Tibial nerve (tissue), 4 donors: ENCODE results near the gene HEATR9. TPM values are rescaled to one million over a fixed set of nuclear protein-coding genes. Genes with fewer than 3 reads are reported as not detected.

Source experiments
- DNase-seq, 2 donors: peaks; one replicate each; pipeline ENCODE4 v3.0.0-alpha.2; 2019; ENCODE audit warnings: low spot score in 2 of 2
- H3K27ac ChIP-seq, 4 donors: fragments of 200-600 bp; sonication (generic) in 3 of 4; one replicate each; pipeline ENCODE4 v1.5.1; 2017 to 2019; ENCODE audit warnings: mild to moderate bottlenecking in 1 of 4
- H3K27me3 ChIP-seq, 2 donors: fragments of 200-600 bp; sonication (generic) in 1 of 2; one replicate each; pipeline versions ENCODE4 v1.5.1 to v1.6.0; 2017 to 2019
- H3K36me3 ChIP-seq, 3 donors: fragments of 200-600 bp; sonication (generic); one replicate each; pipeline ENCODE4 v1.5.1; 2018 to 2019
- H3K4me1 ChIP-seq, 4 donors: fragments of 200-600 bp; sonication (generic) in 3 of 4; one replicate each; pipeline ENCODE4 v1.5.1; 2017 to 2019
- H3K4me3 ChIP-seq, 4 donors: fragments of 200-600 bp; sonication (generic) in 3 of 4; one replicate each; pipeline ENCODE4 v1.5.1; 2017 to 2019; ENCODE audit warnings: mild to moderate bottlenecking in 1 of 4, moderate library complexity in 1 of 4
- H3K9me3 ChIP-seq, 4 donors: fragments of 200-600 bp; sonication (generic) in 3 of 4; one replicate each; pipeline ENCODE4 v1.5.1; 2017 to 2019
- EP300 ChIP-seq, 2 donors: sonication (generic); formaldehyde crosslinking; IDR thresholded peaks; one replicate each; pipeline ENCODE4 v1.6.1; 2017; ENCODE audit warnings: antibody characterized with exemption in 2 of 2, mild to moderate bottlenecking in 1 of 2
- POLR2A ChIP-seq, 2 donors: fragments of 450-650 bp; IDR thresholded peaks; one replicate each; pipeline ENCODE4 v1.6.1; 2017; ENCODE audit warnings: antibody characterized with exemption in 2 of 2, mild to moderate bottlenecking in 2 of 2, moderate library complexity in 2 of 2
- WGBS, 2 donors: methylation state at CpG; one replicate each; pipeline ENCODE4 v1.1.5; 2018; 5-methylcytosine and 5-hydroxymethylcytosine counted together
- total RNA-seq, 4 donors: library from RNA; depleted of rRNA; stranded (reverse); fragments of >200 nt; gene quantifications; one replicate each; pipeline ENCODE4 v1.1.0, GENCODE V29; 2016
- TF ChIP-seq, protein P1 (sequence below), 5 experiments: fragments of 200-600 bp in 3 of 5; fragments of 450-650 bp in 2 of 5; sonication (generic) in 3 of 5; IDR thresholded peaks; one replicate each; pipeline ENCODE4 v1.5.1; 2016 to 2019; ENCODE audit warnings: antibody characterized with exemption in 5 of 5, mild to moderate bottlenecking in 3 of 5, moderate library complexity in 2 of 5

The HEATR9 gene
- total RNA-seq, 4 donors from 2014 or later, result not detected

- Histone ChIP-seq H3K27me3 (no peaks in the 10 kb centered on the region), H3K36me3 (no peaks in the 10 kb centered on the region), H3K27ac (no peak overlapping the region), H3K4me1 (peaks cover 0 to 9% (median 0%) of the 10 kb centered on the region in 4 donors), H3K4me3 (no peak overlapping the region), H3K9me3 (no peaks in the 10 kb centered on the region)
- TF ChIP-seq POLR2A (IDR thresholded peaks at IDR 0.05) (no peak), EP300 (IDR thresholded peaks at IDR 0.05) (no peak)
- TF ChIP-seq, protein P1, sequence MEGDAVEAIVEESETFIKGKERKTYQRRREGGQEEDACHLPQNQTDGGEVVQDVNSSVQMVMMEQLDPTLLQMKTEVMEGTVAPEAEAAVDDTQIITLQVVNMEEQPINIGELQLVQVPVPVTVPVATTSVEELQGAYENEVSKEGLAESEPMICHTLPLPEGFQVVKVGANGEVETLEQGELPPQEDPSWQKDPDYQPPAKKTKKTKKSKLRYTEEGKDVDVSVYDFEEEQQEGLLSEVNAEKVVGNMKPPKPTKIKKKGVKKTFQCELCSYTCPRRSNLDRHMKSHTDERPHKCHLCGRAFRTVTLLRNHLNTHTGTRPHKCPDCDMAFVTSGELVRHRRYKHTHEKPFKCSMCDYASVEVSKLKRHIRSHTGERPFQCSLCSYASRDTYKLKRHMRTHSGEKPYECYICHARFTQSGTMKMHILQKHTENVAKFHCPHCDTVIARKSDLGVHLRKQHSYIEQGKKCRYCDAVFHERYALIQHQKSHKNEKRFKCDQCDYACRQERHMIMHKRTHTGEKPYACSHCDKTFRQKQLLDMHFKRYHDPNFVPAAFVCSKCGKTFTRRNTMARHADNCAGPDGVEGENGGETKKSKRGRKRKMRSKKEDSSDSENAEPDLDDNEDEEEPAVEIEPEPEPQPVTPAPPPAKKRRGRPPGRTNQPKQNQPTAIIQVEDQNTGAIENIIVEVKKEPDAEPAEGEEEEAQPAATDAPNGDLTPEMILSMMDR (IDR thresholded peaks at IDR 0.05), result no peak
- 88 to 94% methylated on average over 7 of the region's 7 CpGs for WGBS, 2 donors
- no peak for DNase-seq
Measured at GRCh38 chr17:35894206-35894605, 25.5 kb upstream of the HEATR9 start.

GRCh38 chr17:35893751-35894150 is 25.1 kb upstream of the HEATR9 start:
- Histone ChIP-seq H3K9me3 (no peaks in the 10 kb centered on the region), H3K4me3 (no peak overlapping the region), H3K4me1 (peaks cover 0 to 9% (median 0%) of the 10 kb centered on the region in 4 donors), H3K36me3 (no peaks in the 10 kb centered on the region), H3K27ac (no peak overlapping the region), H3K27me3 (no peaks in the 10 kb centered on the region)
- DNase-seq, result no peak
- 84 to 97% methylated on average over 4 of the region's 4 CpGs for WGBS, 2 donors
- TF ChIP-seq POLR2A (IDR thresholded peaks at IDR 0.05) (no peak), EP300 (IDR thresholded peaks at IDR 0.05) (no peak)
- TF ChIP-seq, protein P1 (IDR thresholded peaks at IDR 0.05), result no peak

DNA sequence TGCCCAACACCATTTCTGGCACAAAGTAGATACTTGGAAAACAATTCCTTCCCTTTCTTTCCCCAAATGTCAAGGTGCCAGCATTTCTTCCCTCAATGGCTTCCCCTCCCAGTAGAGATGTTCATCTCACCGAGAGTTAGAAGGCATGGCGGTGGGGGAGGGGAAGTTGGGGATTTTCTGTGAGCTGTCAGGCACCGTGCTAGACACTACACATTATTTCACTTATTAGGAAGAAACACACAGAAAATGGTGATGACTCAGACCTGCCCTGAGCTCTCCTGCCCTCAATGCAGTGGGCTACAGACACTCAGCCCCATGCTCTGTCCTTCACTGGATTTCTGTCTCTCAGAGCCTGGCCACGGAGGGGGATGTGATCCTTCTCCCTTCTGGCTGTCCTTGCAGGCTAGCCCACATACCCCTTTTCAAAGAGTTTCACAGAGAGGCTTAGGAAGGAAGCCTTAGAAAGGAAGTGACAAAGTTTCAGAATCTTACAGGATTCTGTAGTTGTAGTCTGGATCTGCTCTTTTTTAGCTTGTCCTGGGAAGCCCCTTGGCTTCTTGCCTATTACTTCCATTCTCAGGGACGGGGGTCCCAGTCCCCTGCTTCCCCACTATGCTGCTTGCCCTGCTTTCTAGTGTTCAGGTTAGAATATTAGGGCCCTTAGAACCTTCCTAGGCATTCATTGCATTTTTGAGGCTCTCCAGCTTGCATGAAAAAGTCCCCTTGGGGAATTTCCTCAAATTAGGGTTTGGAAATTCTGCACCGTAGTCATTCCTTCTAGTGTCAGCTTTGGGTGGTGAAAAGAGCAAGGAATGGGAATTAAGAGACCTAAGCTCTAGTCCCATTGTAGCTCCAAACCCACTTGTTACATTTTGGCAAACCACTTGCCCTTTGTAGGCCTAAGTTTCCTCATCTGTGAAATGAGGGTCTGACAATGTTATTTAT is 23.7 kb upstream of the HEATR9 start:
- no peak for DNase-seq
- no peaks in the 10 kb centered on the region for H3K27me3 ChIP-seq
- peaks cover 0 to 9% (median 0%) of the 10 kb centered on the region in 4 donors for H3K4me1 ChIP-seq
- H3K27ac ChIP-seq, result no peak overlapping the region
- no peaks in the 10 kb centered on the region for H3K36me3 ChIP-seq
- no peaks in the 10 kb centered on the region for H3K9me3 ChIP-seq
- no peak for TF ChIP-seq EP300 (IDR thresholded peaks at IDR 0.05)
- TF ChIP-seq, protein P1 (IDR thresholded peaks at IDR 0.05), result no peak
- no peak for TF ChIP-seq POLR2A (IDR thresholded peaks at IDR 0.05)
- no peak overlapping the region for H3K4me3 ChIP-seq
- 44 to 52% methylated on average over 6 of the region's 6 CpGs for WGBS, 2 donors

DNA sequence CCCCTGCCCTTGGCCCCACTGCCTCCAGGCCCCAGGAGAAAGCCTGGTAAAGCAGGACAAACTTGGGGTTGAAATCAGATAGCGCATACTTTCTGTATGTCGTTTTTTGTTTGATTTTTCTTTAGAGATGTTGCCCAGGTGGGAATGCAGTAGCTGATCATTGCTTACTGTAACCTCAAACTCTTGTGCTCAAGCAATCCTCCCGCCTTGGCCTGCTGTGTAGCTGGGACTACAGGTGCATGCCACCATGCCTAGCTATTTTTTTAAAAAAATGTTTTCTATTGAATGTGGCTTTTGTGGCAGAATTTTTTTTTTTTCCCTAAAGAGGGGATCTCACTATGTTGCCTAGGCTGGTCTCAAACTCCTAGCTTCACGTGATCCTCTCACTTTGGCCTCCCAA is 22.6 kb upstream of the HEATR9 start:
- TF ChIP-seq, protein P1 (IDR thresholded peaks at IDR 0.05), result no peak
- TF ChIP-seq EP300 (IDR thresholded peaks at IDR 0.05), result no peak
- TF ChIP-seq POLR2A (IDR thresholded peaks at IDR 0.05), result no peak
- no peak for DNase-seq
- Histone ChIP-seq H3K27ac (no peak overlapping the region), H3K4me1 (peaks cover 0 to 9% (median 0%) of the 10 kb centered on the region in 4 donors), H3K4me3 (no peak overlapping the region), H3K36me3 (no peaks in the 10 kb centered on the region), H3K9me3 (no peaks in the 10 kb centered on the region), H3K27me3 (no peaks in the 10 kb centered on the region)
- 83 to 91% methylated on average over 4 of the region's 4 CpGs for WGBS, 2 donors

DNA sequence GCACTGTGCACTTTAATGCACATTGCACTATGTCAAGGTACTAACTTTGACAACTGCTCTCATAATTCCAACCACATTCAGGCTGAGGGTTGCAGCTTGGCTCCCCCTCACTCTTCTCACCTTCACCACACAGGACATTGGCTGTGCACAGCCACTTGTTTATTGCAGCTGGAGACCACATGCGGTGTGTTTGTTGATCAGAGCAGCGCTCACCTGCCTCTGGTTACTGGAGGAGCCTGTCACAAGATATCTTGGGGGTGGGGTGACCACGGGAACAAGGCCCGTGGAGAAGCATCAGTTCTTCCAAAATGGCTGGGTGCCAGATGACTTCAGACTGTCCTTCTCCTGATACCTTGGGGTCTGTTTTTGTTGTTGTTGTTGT is 22.1 kb upstream of the HEATR9 start:
- TF ChIP-seq POLR2A (IDR thresholded peaks at IDR 0.05) (no peak), EP300 (IDR thresholded peaks at IDR 0.05) (no peak)
- TF ChIP-seq, protein P1 (IDR thresholded peaks at IDR 0.05), result no peak
- Histone ChIP-seq H3K36me3 (no peaks in the 10 kb centered on the region), H3K27me3 (no peaks in the 10 kb centered on the region), H3K9me3 (no peaks in the 10 kb centered on the region), H3K27ac (no peak overlapping the region), H3K4me1 (peaks cover 0 to 9% (median 0%) of the 10 kb centered on the region in 4 donors), H3K4me3 (no peak overlapping the region)
- WGBS, 2 donors, result 49 to 58% methylated on average over 4 of the region's 4 CpGs
- no peak for DNase-seq
